K562 (cell line): Measurements from ENCODE around the gene RPP25.
"Not testable (repeated sequence)": the region's sequence is repeated elsewhere in the genome, so short reads cannot be mapped to it uniquely, and the experiment has no call there.

ENCODE experiments used
- CTCF ChIP-seq, 3 experiments: IDR thresholded peaks in 2 of 3; conservative IDR thresholded peaks in 1 of 3; 2 replicates each; pipeline ENCODE4 v1.5.1; 2011 to 2012; ENCODE audit warnings: low read length in 3 of 3, mild to moderate bottlenecking in 3 of 3, control low read depth in 2 of 3, improper control_type of control experiment in 1 of 3, inconsistent platforms in 1 of 3, low read depth in 1 of 3, mixed read lengths in 1 of 3, moderate library complexity in 1 of 3; ENCODE audit not compliant: insufficient read depth in 2 of 3
- POLR2AphosphoS5 ChIP-seq: IDR thresholded peaks from 2 replicates; pipeline ENCODE4 v1.6.1; 2011; ENCODE audit warnings: mild to moderate bottlenecking, low read depth, low read length, moderate library complexity; ENCODE audit not compliant: control insufficient read depth, insufficient read depth
- SMC3 ChIP-seq: conservative IDR thresholded peaks from 2 replicates; pipeline ENCODE4 v1.6.1; 2011; ENCODE audit warnings: low read depth, low read length, improper control_type of control experiment; ENCODE audit not compliant: insufficient read depth

GRCh38 chr15:74913799-74914198 lies 42.8 kb downstream of the RPP25 start:
- not testable (repeated sequence) for TF ChIP-seq SMC3; CTCF (IDR thresholded peaks at IDR 0.05 in 2 of 3, conservative IDR thresholded peaks at IDR 0.05 in 1 of 3; ENCODE audit: insufficient read depth in 2 of 3, low read depth in 1 of 3, low read length in 3 of 3); POLR2AphosphoS5
